Natural killer cell treated with Interleukin-12 subunit alpha and Interleukin-12 subunit beta and Interleukin-15 and Interleukin-18, amount 100 ng/mL, for 72 hours (primary cell): ENCODE results near the gene TCP11. TPM values are rescaled to one million over a fixed set of nuclear protein-coding genes. Genes with fewer than 3 reads are reported as not detected.

Source experiments
- ATAC-seq, 2 donors: fragments of 150-1000 bp; cut with Tn5 transposase in 1 of 2; sonication (Bioruptor Pico), chemical (Tn5 transposase) in 1 of 2; 2 replicates each; pipeline ENCODE4 v1.10.0; 2021
- DNase-seq: peaks from one replicate; pipeline ENCODE4 v3.0.0; 2022; ENCODE audit warnings: low spot score
- H3K27ac Mint-ChIP-seq, 2 donors: 1 replicate in 1 of 2; 2 replicates in 1 of 2; pipeline ENCODE4 v1.8.0; 2022; ENCODE audit warnings: mixed read lengths in 2 of 2, mild to moderate bottlenecking in 1 of 2, moderate library complexity in 1 of 2
- H3K27me3 Mint-ChIP-seq, 2 donors: 1 replicate in 1 of 2; 2 replicates in 1 of 2; pipeline ENCODE4 v1.8.0; 2022; ENCODE audit warnings: mixed read lengths in 2 of 2
- H3K36me3 Mint-ChIP-seq: one replicate; pipeline ENCODE4 v1.8.0; 2022; ENCODE audit warnings: mixed read lengths
- H3K4me1 Mint-ChIP-seq, 2 donors: 1 replicate in 1 of 2; 2 replicates in 1 of 2; pipeline ENCODE4 v1.8.0; 2022; ENCODE audit warnings: low read depth in 2 of 2, mixed read lengths in 2 of 2, mild to moderate bottlenecking in 1 of 2
- H3K4me3 Mint-ChIP-seq: one replicate; pipeline ENCODE4 v1.8.0; 2022; ENCODE audit warnings: mixed read lengths
- H3K9me3 Mint-ChIP-seq: 2 replicates; pipeline ENCODE4 v1.8.0; 2022; ENCODE audit warnings: mixed read lengths
- total RNA-seq, 2 donors: library from RNA; stranded (reverse); gene quantifications; one replicate each; pipeline ENCODE4 v1.2.3, GENCODE V29; 2022

The TCP11 gene
- total RNA-seq, 2 donors from 2014 or later, result not detected

DNA sequence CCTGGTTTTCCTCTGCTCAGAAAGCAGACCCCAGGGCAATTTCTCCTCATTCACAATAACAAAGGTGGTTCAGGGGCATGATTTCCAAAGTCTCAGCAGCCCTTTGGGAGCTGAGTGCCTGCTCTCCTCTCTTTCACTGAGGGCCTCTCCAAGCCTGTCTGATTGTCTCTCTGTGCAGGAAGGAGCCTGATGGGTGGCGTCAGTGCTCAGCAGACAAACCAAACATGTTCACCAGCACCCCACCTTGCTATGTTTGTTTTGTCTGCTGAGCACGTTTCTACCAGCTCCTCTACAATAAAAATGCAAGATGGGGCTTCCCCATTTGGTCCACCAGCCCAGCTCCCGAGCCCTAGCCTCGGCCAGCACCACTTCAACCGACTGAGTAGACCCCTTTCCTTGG is 25.4 kb upstream of the TCP11 start:
- Mint-ChIP-seq H3K27ac (no peak overlapping the region), H3K4me1 (peaks cover 6 to 11% of the 10 kb centered on the region in 2 donors), H3K27me3 (peaks cover 14 to 17% of the 10 kb centered on the region in 2 donors), H3K9me3 (peaks cover 6% of the 10 kb centered on the region), H3K36me3 (peaks cover 4% of the 10 kb centered on the region), H3K4me3 (no peak overlapping the region)
- no peak for ATAC-seq
- no peak for DNase-seq

DNA sequence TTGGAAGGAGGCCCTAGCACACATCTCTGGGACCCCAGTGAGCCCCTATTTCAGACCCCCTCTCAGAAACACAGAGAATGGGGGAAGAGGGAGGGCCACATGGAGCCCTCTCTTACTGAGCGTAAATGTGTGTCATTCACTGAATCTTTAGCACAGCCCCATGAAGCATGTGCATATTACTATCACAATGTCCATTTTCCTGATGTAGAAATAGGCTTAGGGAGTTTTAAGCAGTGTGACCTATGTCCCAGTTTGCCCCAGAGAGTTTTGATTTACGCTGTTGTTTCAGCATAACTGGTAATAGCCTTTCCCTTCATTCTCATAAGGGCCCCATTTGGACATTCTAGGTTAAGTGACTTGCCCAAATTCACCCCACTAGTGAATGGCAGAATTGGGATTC is 25.0 kb upstream of the TCP11 start:
- ATAC-seq (no peak), DNase-seq (no peak)
- Mint-ChIP-seq H3K4me3 (no peak overlapping the region), H3K36me3 (peaks cover 4% of the 10 kb centered on the region), H3K9me3 (peaks cover 6% of the 10 kb centered on the region), H3K27ac (no peak overlapping the region), H3K27me3 (peaks cover 14 to 17% of the 10 kb centered on the region in 2 donors), H3K4me1 (peaks cover 6 to 11% of the 10 kb centered on the region in 2 donors)

DNA sequence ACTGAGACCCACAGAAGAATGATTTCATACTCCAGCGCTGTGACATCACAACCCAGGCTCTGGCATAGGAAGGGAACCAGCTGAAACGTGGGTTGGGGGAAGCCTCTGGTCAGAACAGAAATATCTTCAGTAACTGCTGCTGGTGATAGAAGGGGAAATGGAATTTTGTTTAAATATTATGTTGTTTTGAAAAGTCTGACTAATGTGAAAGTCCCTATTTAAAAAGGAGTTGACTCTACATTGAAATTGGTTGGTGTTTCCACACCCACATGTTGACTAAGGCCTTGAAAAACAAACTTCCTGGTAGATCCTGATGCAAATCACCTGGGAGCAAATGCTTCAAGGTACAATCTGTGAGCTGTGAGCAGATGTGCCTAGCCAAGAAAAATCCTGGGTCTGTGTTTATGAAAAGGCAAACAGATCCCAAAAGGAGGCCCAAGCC is 24.5 kb upstream of the TCP11 start:
- Mint-ChIP-seq H3K4me1 (peaks cover 6 to 8% of the 10 kb centered on the region in 2 donors), H3K27me3 (peaks cover 14 to 17% of the 10 kb centered on the region in 2 donors), H3K36me3 (peaks cover 4% of the 10 kb centered on the region), H3K27ac (no peak overlapping the region), H3K9me3 (peaks cover 6% of the 10 kb centered on the region), H3K4me3 (no peak overlapping the region)
- ATAC-seq (no peak), DNase-seq (no peak)

DNA sequence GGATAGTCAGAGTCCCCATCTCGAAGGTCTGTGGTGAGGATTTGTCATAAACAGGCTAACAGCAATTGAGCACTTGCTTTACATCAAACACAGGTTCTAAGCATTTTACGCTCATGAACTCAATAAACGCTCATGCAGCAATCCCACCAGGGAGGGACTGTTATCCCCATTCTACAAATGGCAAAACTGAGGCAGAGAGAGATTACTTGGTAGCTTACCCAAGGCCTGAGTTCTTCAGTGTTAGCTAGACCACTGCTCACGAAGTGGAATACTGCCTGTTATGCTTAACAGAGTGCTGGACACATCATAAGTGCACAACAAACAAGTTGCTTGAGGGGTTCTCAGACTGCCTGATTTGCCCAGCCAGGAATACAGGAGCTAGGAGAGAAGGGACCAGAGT is 23.7 kb upstream of the TCP11 start:
- Mint-ChIP-seq H3K27ac (no peak overlapping the region), H3K36me3 (peaks cover 4% of the 10 kb centered on the region), H3K4me3 (no peak overlapping the region), H3K9me3 (peaks cover 6% of the 10 kb centered on the region), H3K4me1 (peaks cover 5 to 6% of the 10 kb centered on the region in 2 donors), H3K27me3 (peaks cover 14 to 18% of the 10 kb centered on the region in 2 donors)
- DNase-seq (no peak), ATAC-seq (no peak)

DNA sequence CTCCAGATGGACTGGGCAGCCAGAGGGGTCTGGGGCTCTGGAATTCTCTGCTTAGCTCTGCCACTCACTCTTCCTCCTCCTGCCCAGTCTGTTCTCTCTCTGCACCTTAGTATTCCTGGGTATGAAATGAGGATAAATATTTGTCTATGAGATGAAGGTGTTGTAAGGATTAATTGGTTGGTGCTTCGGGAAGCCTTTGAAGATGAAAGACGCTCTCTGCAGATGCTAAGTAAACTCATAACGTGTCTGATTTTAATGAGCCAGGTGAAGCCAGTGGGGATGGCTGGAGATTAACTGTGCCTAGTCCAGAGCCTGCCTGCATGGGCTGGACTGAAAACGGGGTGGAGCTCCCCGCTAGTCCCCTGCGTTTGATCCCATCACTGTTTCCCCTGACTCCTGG is 23.1 kb upstream of the TCP11 start:
- Mint-ChIP-seq H3K36me3 (peaks cover under 1% of the 10 kb centered on the region), H3K4me3 (no peak overlapping the region), H3K4me1 (peaks cover under 1 to 2% of the 10 kb centered on the region in 2 donors), H3K9me3 (peaks cover 1% of the 10 kb centered on the region), H3K27ac (no peak overlapping the region), H3K27me3 (peaks cover 14 to 19% of the 10 kb centered on the region in 2 donors)
- ATAC-seq (no peak), DNase-seq (no peak)

DNA sequence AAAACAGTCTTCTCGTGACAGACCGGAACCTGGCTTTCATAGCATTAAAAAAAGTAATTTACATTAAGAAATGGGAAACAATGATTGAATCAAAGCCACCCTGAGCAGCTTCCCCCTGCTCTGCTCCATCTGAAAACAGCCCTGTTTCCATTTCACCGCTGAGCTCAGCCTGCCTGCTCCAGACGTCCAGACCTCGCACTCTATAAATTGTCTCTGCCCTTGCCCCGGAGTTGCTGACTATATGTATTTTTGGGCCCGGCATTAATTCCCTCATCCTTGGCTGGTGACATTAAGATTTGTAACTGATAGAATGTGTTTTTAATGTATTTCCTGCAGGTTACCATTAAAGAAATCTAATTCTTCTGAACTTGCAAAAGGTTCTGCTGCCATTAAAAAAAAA is 22.7 kb upstream of the TCP11 start:
- Mint-ChIP-seq H3K27me3 (peaks cover 14 to 19% of the 10 kb centered on the region in 2 donors), H3K4me1 (no peaks in the 10 kb centered on the region), H3K4me3 (no peak overlapping the region), H3K36me3 (no peaks in the 10 kb centered on the region), H3K9me3 (no peaks in the 10 kb centered on the region), H3K27ac (no peak overlapping the region)
- no peak for ATAC-seq
- no peak for DNase-seq

DNA sequence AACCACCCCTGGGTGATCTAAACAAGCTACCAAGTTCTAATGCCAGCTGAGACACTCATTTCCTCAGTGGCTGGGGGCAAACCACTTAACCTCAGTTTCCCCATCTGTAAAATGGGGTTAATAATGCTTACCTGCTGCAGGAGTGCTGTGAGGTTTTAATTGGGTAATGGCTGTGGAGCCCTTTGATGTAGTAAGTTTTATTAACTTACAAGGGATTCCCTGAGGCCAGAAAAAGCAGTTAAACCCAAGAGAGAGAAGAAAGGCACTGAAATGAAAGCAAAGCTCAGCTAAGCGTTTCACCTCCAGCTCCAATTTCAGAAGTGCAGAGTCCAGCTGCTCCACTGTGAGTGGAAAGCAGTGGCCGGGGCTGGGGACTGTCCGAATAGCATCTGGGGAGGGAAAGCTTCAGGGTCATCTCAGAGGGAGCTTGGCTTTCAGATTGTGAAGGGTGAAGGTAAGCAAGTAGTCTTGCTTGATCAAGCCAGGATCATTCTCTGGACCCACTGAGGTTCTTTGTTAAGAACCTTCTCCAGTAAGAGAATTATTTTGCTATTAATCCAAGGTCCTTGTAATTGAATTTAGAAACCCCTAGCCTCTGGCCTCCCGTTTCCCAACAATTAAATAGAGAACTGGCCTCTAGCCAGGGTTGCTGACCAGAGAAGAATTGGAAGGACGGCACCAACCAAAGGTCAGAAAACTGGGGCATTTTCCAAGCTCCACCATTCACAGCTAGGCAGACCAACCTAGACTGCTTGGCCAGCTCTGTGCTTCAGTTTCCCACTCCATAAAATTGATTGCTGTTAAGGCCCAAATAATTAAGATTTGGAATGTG is 20.9 kb upstream of the TCP11 start:
- Mint-ChIP-seq H3K4me3 (no peak overlapping the region), H3K9me3 (no peaks in the 10 kb centered on the region), H3K36me3 (no peaks in the 10 kb centered on the region), H3K27me3 (peaks cover 14 to 25% of the 10 kb centered on the region in 2 donors), H3K27ac (no peak overlapping the region), H3K4me1 (no peaks in the 10 kb centered on the region)
- ATAC-seq (no peak), DNase-seq (no peak)

DNA sequence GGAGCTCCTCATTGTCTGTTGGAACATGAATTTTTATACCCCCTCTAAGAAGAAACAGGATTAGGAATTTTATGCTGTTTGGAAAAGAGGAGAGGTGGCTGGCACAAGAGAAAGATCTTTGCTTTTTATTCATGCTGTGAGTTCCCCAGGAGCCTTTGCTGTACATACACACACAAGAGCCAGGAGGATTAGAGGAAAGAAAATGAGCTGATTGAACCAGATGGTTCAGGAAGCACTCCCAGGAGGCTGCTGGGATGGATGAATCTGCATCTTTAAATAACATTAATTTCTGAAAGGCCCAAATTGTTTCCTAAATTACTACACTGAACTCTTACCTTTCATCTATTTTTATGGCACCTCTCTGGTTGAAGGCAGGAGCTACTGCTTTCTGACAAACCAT is 20.1 kb upstream of the TCP11 start:
- ATAC-seq (no peak), DNase-seq (no peak)
- no peaks in the 10 kb centered on the region for H3K4me1 Mint-ChIP-seq
- H3K27me3 Mint-ChIP-seq, result peaks cover 14 to 25% of the 10 kb centered on the region in 2 donors
- H3K36me3 Mint-ChIP-seq, result no peaks in the 10 kb centered on the region
- no peak overlapping the region for H3K27ac Mint-ChIP-seq
- H3K4me3 Mint-ChIP-seq, result no peak overlapping the region
- H3K9me3 Mint-ChIP-seq, result no peaks in the 10 kb centered on the region

DNA sequence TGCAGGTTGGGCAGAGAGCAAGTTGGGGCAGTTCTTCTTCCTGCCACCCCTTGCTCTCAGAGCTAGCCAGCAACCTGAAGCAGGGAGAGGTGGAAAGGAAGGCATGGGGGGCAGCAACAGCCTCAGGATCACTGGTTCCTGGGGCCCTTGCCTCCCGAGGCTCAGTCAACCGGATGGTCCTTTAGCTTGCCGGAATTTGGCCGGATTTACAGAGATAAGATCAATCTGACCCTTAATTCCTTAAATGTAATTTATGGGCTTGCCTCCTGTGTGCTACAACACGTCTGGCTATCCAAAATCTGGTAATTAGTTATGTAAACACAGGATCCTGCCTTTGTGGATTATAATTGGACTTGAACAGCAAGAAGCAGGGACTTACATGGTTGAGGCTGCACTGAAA is 19.5 kb upstream of the TCP11 start:
- H3K9me3 Mint-ChIP-seq, result no peaks in the 10 kb centered on the region
- H3K4me1 Mint-ChIP-seq, result no peaks in the 10 kb centered on the region
- no peak overlapping the region for H3K4me3 Mint-ChIP-seq
- H3K36me3 Mint-ChIP-seq, result no peaks in the 10 kb centered on the region
- peaks cover 14 to 27% of the 10 kb centered on the region in 2 donors for H3K27me3 Mint-ChIP-seq
- ATAC-seq (no peak), DNase-seq (no peak)
- no peak overlapping the region for H3K27ac Mint-ChIP-seq

DNA sequence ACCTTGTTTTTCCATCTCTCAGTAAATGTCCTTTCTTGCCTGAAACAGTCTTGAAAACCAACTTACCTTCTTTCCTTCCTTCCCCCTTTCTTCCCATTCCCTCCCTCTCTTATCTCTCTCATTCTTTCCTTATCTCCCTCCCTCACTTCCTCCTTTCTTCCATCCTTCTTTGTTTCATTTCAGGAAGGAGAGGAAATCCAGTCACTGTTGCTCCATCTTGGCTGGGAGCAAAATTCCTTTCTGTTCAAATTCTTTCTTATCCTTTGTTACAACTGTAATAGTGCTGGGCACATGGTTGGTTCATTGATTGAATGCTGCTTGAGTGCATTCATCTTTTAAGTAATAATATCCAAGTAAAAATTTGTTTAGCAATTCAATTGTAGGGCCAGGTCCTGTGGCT is 17.4 kb upstream of the TCP11 start:
- Mint-ChIP-seq H3K27me3 (peaks cover 5 to 20% of the 10 kb centered on the region in 2 donors), H3K4me3 (no peak overlapping the region), H3K4me1 (no peaks in the 10 kb centered on the region), H3K36me3 (no peaks in the 10 kb centered on the region), H3K27ac (no peak overlapping the region), H3K9me3 (no peaks in the 10 kb centered on the region)
- ATAC-seq (no peak), DNase-seq (no peak)

DNA sequence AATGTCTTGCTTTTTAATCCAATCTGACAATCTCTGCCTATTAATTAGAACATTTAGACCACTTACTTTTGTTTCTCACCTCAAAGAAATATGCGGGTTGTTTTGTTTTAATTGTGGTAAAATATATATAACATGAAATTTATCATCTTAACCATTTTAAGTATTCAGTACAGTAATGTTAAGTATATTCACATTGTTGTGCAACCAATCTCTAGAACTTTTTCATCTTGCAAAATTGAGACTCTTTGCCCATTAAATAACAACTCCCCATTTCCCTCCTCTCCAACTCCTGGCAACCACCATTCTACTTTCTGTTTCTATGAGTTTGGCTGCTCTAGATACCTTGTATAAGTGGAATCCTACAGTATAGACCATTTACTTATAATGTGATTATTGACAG is 13.8 kb upstream of the TCP11 start:
- Mint-ChIP-seq H3K4me1 (no peaks in the 10 kb centered on the region), H3K9me3 (no peaks in the 10 kb centered on the region), H3K36me3 (no peaks in the 10 kb centered on the region), H3K27ac (no peak overlapping the region), H3K4me3 (no peak overlapping the region), H3K27me3 (peaks cover 0 to 13% of the 10 kb centered on the region in 2 donors)
- ATAC-seq, result no peak
- no peak for DNase-seq

DNA sequence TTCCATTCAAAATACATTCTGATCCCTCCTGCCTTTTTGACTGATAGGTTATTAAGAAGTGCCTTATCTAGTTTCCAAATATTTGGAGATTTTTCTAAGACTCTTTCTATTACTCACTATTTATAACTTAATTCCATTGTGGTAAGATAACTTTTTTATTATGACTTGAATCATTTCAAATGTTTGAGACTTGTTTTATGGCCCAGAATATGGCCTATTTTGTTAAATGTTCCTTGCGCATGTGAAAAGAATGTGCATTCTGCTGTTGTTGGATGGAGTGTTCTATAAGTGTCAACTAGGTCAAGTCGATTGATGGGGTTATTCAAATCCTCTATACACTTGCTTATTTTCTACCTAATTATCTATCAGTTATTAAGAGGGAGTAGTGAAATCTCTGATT is 13.1 kb upstream of the TCP11 start:
- H3K27me3 Mint-ChIP-seq, result peaks cover 0 to 12% of the 10 kb centered on the region in 2 donors
- no peak overlapping the region for H3K27ac Mint-ChIP-seq
- no peaks in the 10 kb centered on the region for H3K9me3 Mint-ChIP-seq
- H3K4me1 Mint-ChIP-seq, result peaks cover under 1% of the 10 kb centered on the region in 2 donors
- no peaks in the 10 kb centered on the region for H3K36me3 Mint-ChIP-seq
- ATAC-seq, result no peak
- no peak overlapping the region for H3K4me3 Mint-ChIP-seq
- no peak for DNase-seq

DNA sequence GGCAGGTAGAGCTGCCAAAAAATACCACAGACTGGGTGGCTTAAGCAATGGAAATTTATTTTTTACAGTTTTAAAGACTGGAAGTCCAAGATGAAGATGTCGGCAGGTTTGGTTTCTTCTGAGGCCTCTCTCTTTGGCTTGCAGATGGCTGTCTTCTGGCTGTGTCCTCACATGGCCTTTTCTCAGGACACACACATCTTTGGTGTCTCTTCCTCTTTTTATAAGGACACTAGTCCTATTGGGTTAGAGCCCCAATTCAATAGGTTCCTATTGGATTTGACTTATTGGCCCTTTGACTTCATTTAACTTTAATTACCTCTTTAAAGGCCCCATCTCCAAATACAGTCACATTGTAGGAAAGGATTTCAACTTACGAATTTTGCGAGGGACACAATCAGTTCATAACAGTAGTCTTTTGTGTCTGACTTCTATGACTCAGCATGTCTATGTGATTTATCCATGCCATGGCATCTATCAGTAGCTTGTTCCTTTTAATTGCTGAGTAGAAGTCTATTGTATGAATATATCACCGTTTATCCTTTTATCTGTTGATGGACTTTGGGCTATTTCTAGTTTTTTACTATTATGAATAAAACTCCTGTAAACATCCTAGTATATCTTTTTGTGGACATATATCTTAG is 11.0 kb upstream of the TCP11 start:
- H3K36me3 Mint-ChIP-seq, result no peaks in the 10 kb centered on the region
- H3K9me3 Mint-ChIP-seq, result no peaks in the 10 kb centered on the region
- H3K27me3 Mint-ChIP-seq, result peaks cover 0 to 14% of the 10 kb centered on the region in 2 donors
- no peak for DNase-seq
- no peak overlapping the region for H3K27ac Mint-ChIP-seq
- no peak overlapping the region for H3K4me3 Mint-ChIP-seq
- ATAC-seq, result no peak
- H3K4me1 Mint-ChIP-seq, result peaks cover 10 to 17% of the 10 kb centered on the region in 2 donors

DNA sequence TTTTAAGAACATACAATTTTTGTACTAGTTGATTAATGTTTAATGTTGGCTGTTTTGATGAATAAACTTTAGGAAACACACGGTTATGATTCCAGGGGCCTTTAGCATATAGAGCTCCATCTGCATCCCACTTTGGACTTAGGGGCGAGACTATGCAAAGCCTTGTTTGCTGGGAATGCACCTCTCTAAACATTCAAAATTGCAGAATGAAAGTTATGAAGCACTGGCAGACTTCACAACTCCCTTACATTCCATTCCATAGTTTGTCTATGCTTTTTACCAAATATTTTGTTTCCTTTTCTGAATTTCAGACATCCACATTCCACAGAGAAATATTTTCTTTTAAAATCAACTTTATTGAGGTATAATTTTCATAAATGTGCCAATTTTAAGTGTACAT is 10.3 kb upstream of the TCP11 start:
- ATAC-seq (no peak), DNase-seq (no peak)
- peaks cover 10 to 17% of the 10 kb centered on the region in 2 donors for H3K4me1 Mint-ChIP-seq
- peaks cover 0 to 12% of the 10 kb centered on the region in 2 donors for H3K27me3 Mint-ChIP-seq
- no peak overlapping the region for H3K27ac Mint-ChIP-seq
- H3K4me3 Mint-ChIP-seq, result no peak overlapping the region
- H3K9me3 Mint-ChIP-seq, result no peaks in the 10 kb centered on the region
- H3K36me3 Mint-ChIP-seq, result no peaks in the 10 kb centered on the region
